Measurements from ENCODE around the gene MREG.

Gene MREG

GRCh38 chr2:216013080-216013909 is at the start of gene MREG:
Gene MREG (minus strand): TSS chr2:216013551. CDS start chr2:216013327, 224 bp downstream.
- DNase-seq, result peak; percentile 56

GRCh38 chr2:216059233-216059834 is 46.0 kb upstream of the MREG start:
- DNase-seq, result no peak

GRCh38 chr2:216057688-216058193 is 44.4 kb upstream of the MREG start:
- no peak for DNase-seq

- DNase-seq, result no peak
These were observed 43.4 kb upstream of the MREG start for GRCh38 chr2:216056739-216057138.

GRCh38 chr2:216055680-216056079 is 42.3 kb upstream of the MREG start:
- DNase-seq, result no peak

- no peak for DNase-seq
These were observed 39.1 kb upstream of the MREG start for GRCh38 chr2:216052420-216052819.

GRCh38 chr2:216051350-216051749 is 38.0 kb upstream of the MREG start:
- no peak for DNase-seq

- no peak for DNase-seq
These were observed 36.1 kb upstream of the MREG start for GRCh38 chr2:216049452-216049851.

GRCh38 chr2:216047397-216047796 is 34.0 kb upstream of the MREG start:
- no peak for DNase-seq

- no peak for DNase-seq
These were observed 31.6 kb upstream of the MREG start for GRCh38 chr2:216044883-216045486.

- no peak for DNase-seq
These were observed 30.6 kb upstream of the MREG start for GRCh38 chr2:216043949-216044348.

GRCh38 chr2:216041438-216041837 is 28.1 kb upstream of the MREG start:
- no peak for DNase-seq

- DNase-seq, result no peak
These were observed 26.6 kb upstream of the MREG start for GRCh38 chr2:216039918-216040317.

- DNase-seq, result peak; percentile 29
These were observed 20.7 kb upstream of the MREG start for GRCh38 chr2:216034065-216034464.

GRCh38 chr2:216033403-216033802 is 20.1 kb upstream of the MREG start:
- DNase-seq, result no peak

- no peak for DNase-seq
These were observed 18.8 kb upstream of the MREG start for GRCh38 chr2:216031960-216032689.

GRCh38 chr2:216030216-216030615 is 16.9 kb upstream of the MREG start:
- no peak for DNase-seq

- no peak for DNase-seq
These were observed 16.2 kb upstream of the MREG start for GRCh38 chr2:216029416-216030129.

GRCh38 chr2:216024779-216025336 is 11.5 kb upstream of the MREG start:
- no peak for DNase-seq

- peak; percentile 49 for DNase-seq
These were observed 9.8 kb upstream of the MREG start for GRCh38 chr2:216023055-216023648.

GRCh38 chr2:216021768-216022565 is 8.6 kb upstream of the MREG start:
- DNase-seq, result no peak

Measured in NCI-H748 treated with DMSO at 0.1 percent for 48 hours (cell line).